Mesenchymal stem cell (in vitro differentiated cells and primary cell): ENCODE results near the gene PAX9.

Experiments used
- DNase-seq: peaks from one replicate; pipeline ENCODE4 v3.0.0-alpha.2; 2013
- H2AFZ ChIP-seq: one replicate; pipeline ENCODE4 v1.6.1; 2013; ENCODE audit warnings: low read depth, mild to moderate bottlenecking, control low read depth, inconsistent platforms, low read length, moderate library complexity
- H2AK5ac ChIP-seq: 2 replicates; pipeline ENCODE4 v1.6.1; 2013; ENCODE audit warnings: low read length, moderate library complexity, mild to moderate bottlenecking, inconsistent platforms; ENCODE audit not compliant: severe bottlenecking
- H2BK120ac ChIP-seq: one replicate; pipeline ENCODE4 v1.6.1; 2013; ENCODE audit warnings: low read depth, mild to moderate bottlenecking, inconsistent platforms, low read length, moderate library complexity
- H2BK12ac ChIP-seq, 2 experiments: one replicate each; pipeline ENCODE4 v1.6.1; 2013; ENCODE audit warnings: inconsistent platforms in 2 of 2, low read length in 2 of 2, mild to moderate bottlenecking in 2 of 2, moderate library complexity in 2 of 2, control low read depth in 1 of 2
- H2BK15ac ChIP-seq: one replicate; pipeline ENCODE4 v1.6.1; 2013; ENCODE audit warnings: mild to moderate bottlenecking, low read depth, inconsistent platforms; ENCODE audit not compliant: poor library complexity, severe bottlenecking
- H2BK5ac ChIP-seq: 2 replicates; pipeline ENCODE4 v1.6.1; 2013; ENCODE audit warnings: low read depth, mild to moderate bottlenecking, low read length, control low read depth, inconsistent platforms; ENCODE audit not compliant: poor library complexity, severe bottlenecking
- H3K14ac ChIP-seq, 2 experiments: one replicate each; pipeline ENCODE4 v1.6.1; 2013; ENCODE audit warnings: inconsistent platforms in 2 of 2, low read length in 2 of 2, control low read depth in 1 of 2, mild to moderate bottlenecking in 1 of 2, moderate library complexity in 1 of 2
- H3K18ac ChIP-seq, 2 experiments: one replicate each; pipeline ENCODE4 v1.6.1; 2013; ENCODE audit warnings: inconsistent platforms in 2 of 2, low read length in 2 of 2, control low read depth in 1 of 2, low read depth in 1 of 2, mild to moderate bottlenecking in 1 of 2
- H3K23ac ChIP-seq, 2 experiments: one replicate each; pipeline ENCODE4 v1.6.1; 2013; ENCODE audit warnings: inconsistent platforms in 2 of 2, low read length in 2 of 2, mild to moderate bottlenecking in 2 of 2, moderate library complexity in 2 of 2, control low read depth in 1 of 2
- H3K27ac ChIP-seq: 2 replicates; pipeline ENCODE4 v1.5.1; 2013; ENCODE audit warnings: mild to moderate bottlenecking, moderate library complexity, low read length, control low read depth, inconsistent platforms; ENCODE audit not compliant: poor library complexity, severe bottlenecking
- H3K27me3 ChIP-seq, 2 experiments: 2 replicates each; pipeline versions ENCODE4 v1.6.1 to v1.7.0; 2013; ENCODE audit warnings: low read length in 2 of 2, mild to moderate bottlenecking in 2 of 2, moderate library complexity in 2 of 2, control low read depth in 1 of 2, inconsistent platforms in 1 of 2; ENCODE audit not compliant: control insufficient read depth in 1 of 2, insufficient read depth in 1 of 2
- H3K36me3 ChIP-seq, 2 experiments: 2 replicates each; pipeline versions ENCODE4 v1.6.1 to v1.7.0; 2013; ENCODE audit warnings: low read length in 2 of 2, control low read depth in 1 of 2, inconsistent platforms in 1 of 2, low read depth in 1 of 2, mild to moderate bottlenecking in 1 of 2; ENCODE audit not compliant: insufficient read depth in 2 of 2, control insufficient read depth in 1 of 2
- H3K4ac ChIP-seq, 2 experiments: one replicate each; pipeline ENCODE4 v1.6.1; 2013; ENCODE audit warnings: inconsistent platforms in 2 of 2, low read length in 2 of 2, mild to moderate bottlenecking in 2 of 2, moderate library complexity in 2 of 2, control low read depth in 1 of 2, low read depth in 1 of 2
- H3K4me1 ChIP-seq: 2 replicates; pipeline ENCODE4 v1.6.1; 2013; ENCODE audit warnings: low read depth, low read length, control low read depth; ENCODE audit not compliant: control insufficient read depth, insufficient read depth
- H3K4me2 ChIP-seq: 2 replicates; pipeline ENCODE4 v1.6.1; 2013; ENCODE audit warnings: low read length, mild to moderate bottlenecking, inconsistent platforms; ENCODE audit not compliant: poor library complexity, severe bottlenecking
- H3K4me3 ChIP-seq, 2 experiments: 2 replicates each; pipeline versions ENCODE4 v1.5.1 to v1.7.0; 2013; ENCODE audit warnings: low read length in 2 of 2, mild to moderate bottlenecking in 2 of 2, control low read depth in 1 of 2, low read depth in 1 of 2; ENCODE audit not compliant: insufficient read depth in 1 of 2
- H3K79me1 ChIP-seq: replicated peaks from 2 replicates; pipeline ENCODE4 v1.6.1; 2013; ENCODE audit warnings: mild to moderate bottlenecking, control low read depth, low read length, inconsistent platforms; ENCODE audit not compliant: poor library complexity, severe bottlenecking
- H3K9ac ChIP-seq: 2 replicates; pipeline ENCODE4 v1.7.0; 2013; ENCODE audit warnings: mild to moderate bottlenecking, low read length, moderate library complexity
- H3K9me3 ChIP-seq: 2 replicates; pipeline ENCODE4 v1.7.0; 2013; ENCODE audit warnings: mild to moderate bottlenecking, low read length; ENCODE audit not compliant: control insufficient read depth
- H4K8ac ChIP-seq: one replicate; pipeline ENCODE4 v1.6.1; 2013; ENCODE audit warnings: inconsistent platforms, mild to moderate bottlenecking, low read length, moderate library complexity
- H4K91ac ChIP-seq: one replicate; pipeline ENCODE4 v1.6.1; 2013; ENCODE audit warnings: mild to moderate bottlenecking, low read length, inconsistent platforms
- WGBS: methylation state at CpG from one replicate; pipeline ENCODE4 v1.1.7; 2013; ENCODE audit warnings: mixed read lengths; 5-methylcytosine and 5-hydroxymethylcytosine counted together

The PAX9 gene

DNA sequence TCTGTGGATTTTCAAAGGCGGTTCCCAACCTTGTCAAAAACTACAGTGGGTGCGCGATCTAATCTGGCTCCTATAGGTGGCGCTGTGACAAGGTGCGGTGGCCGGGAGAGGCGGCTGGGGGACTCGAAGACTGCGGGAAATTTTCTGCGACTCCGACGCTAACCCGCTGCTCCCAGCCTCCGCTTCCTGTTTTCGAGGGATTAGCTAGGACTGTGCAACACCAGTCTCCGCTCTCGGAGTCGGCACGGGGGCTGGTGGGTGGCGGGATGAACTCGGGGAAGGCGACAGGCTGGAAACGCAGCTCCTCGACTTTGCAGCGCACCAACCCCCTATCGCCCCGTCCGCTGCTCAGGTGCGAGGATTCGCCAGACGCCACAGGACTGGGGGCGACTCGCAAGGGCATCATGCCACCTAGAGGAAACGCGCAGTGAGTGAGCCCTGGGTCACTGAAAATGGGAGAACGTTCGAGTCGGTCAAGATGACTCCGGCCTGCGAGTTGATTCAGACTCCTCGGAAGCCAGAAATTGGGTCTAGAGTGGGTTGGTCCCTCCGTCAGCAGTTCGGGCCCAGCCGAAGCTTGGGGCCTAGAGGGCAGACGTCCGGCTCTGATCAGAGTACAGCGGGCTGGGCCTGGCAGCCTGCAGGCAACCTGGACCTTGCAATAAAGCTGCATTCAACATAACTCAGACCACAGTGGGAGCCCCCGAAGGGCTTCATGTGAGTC is 5.5 kb upstream of the PAX9 start:
- Histone ChIP-seq H3K36me3 (peaks cover 0 to 7% of the 10 kb centered on the region in 2 experiments), H3K9ac (no peak overlapping the region), H3K27ac (no peak overlapping the region), H3K14ac (no peak overlapping the region), H2BK12ac (no peak overlapping the region), H3K79me1 (no peaks in the 10 kb centered on the region), H2AFZ (no peak overlapping the region), H4K91ac (no peak overlapping the region), H2BK5ac (no peak overlapping the region), H3K4me3 (peak overlapping the region; percentile 23 to 47), H3K4me1 (peaks cover 41% of the 10 kb centered on the region), H3K27me3 (peaks cover 96 to 100% of the 10 kb centered on the region in 2 experiments), H2AK5ac (no peak overlapping the region), H3K9me3 (no peaks in the 10 kb centered on the region), H3K18ac (peak overlapping the region in 1 of 2 experiments; percentile 43), H3K23ac (peak overlapping the region in 1 of 2 experiments; percentile 23), H2BK15ac (no peak overlapping the region), H4K8ac (no peak overlapping the region), H3K4ac (no peak overlapping the region), H2BK120ac (no peak overlapping the region), H3K4me2 (peak overlapping the region; percentile 90)
- DNase-seq: peak; percentile 17
- 3% methylated on average over 48 of the region's 48 CpGs for WGBS

- H2AFZ ChIP-seq: no peak overlapping the region
- H2BK5ac ChIP-seq: no peak overlapping the region
- no peak overlapping the region for H2AK5ac ChIP-seq
- no peaks in the 10 kb centered on the region for H3K79me1 ChIP-seq
- H3K4me3 ChIP-seq: peak overlapping the region; percentile 14 to 69
- WGBS: 8% methylated on average over 30 of the region's 31 CpGs
- peak; percentile 16 for DNase-seq
- no peak overlapping the region for H3K9ac ChIP-seq
- H3K4ac ChIP-seq: no peak overlapping the region
- no peak overlapping the region for H3K23ac ChIP-seq
- no peaks in the 10 kb centered on the region for H3K9me3 ChIP-seq
- H2BK15ac ChIP-seq: no peak overlapping the region
- H2BK120ac ChIP-seq: no peak overlapping the region
- H3K18ac ChIP-seq: no peak overlapping the region
- no peak overlapping the region for H3K14ac ChIP-seq
- no peak overlapping the region for H2BK12ac ChIP-seq
- peaks cover 44% of the 10 kb centered on the region for H3K4me1 ChIP-seq
- peaks cover 0 to 9% of the 10 kb centered on the region in 2 experiments for H3K36me3 ChIP-seq
- no peak overlapping the region for H4K91ac ChIP-seq
- peak overlapping the region; percentile 90 for H3K4me2 ChIP-seq
- peak overlapping the region; percentile 25 for H3K27ac ChIP-seq
- no peak overlapping the region for H4K8ac ChIP-seq
- peaks cover 92 to 97% of the 10 kb centered on the region in 2 experiments for H3K27me3 ChIP-seq
Measured at GRCh38 chr14:36656687-36657398, 4.8 kb upstream of the PAX9 start.

DNA sequence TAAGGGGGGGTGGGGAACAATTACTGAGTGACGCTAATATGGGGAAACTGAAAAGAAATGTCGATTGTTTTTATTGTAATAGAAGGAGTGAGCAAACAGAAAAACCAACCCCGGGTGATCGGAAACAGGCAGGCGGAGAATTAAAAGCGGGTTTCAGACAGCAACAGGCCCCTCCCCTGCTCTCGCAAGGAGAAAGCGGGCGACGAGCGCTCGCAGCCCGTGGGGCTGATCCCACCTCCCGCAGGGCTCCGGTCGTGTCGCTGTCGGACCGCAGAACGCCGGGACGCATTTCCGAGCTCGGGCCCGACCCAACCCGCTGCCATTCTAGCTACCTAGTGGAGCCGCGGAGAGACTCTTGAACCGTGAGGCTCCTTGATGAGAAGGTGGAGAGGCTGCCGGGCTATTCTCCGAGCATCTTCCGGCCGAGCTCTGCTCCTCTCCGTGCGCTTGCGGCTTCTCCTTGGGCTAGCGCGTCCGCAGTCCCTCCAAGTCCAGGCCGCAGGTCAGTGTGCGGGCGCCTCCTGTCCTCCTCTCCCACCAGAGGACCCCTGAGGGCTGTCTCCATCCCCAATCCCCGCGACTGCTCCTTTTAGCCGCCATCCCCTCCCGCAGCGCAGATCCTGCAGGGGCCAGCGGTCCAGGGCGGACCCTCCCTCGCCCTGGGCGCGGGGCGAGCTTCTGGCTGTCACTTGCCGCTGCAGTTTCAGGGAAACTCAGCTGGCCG is 4.1 kb upstream of the PAX9 start:
- DNase-seq: peak; percentile 37
- Histone ChIP-seq H3K4me1 (peaks cover 46% of the 10 kb centered on the region), H3K14ac (no peak overlapping the region), H3K27ac (peak overlapping the region; percentile 30), H4K91ac (no peak overlapping the region), H2BK120ac (no peak overlapping the region), H2BK15ac (no peak overlapping the region), H3K4me3 (peak overlapping the region; percentile 55 to 69), H3K4ac (no peak overlapping the region), H3K27me3 (peaks cover 88 to 95% of the 10 kb centered on the region in 2 experiments), H3K18ac (no peak overlapping the region), H3K4me2 (peak overlapping the region; percentile 90), H4K8ac (no peak overlapping the region), H2AFZ (no peak overlapping the region), H3K9me3 (no peaks in the 10 kb centered on the region), H3K9ac (no peak overlapping the region), H2BK12ac (no peak overlapping the region), H3K79me1 (no peaks in the 10 kb centered on the region), H3K36me3 (peaks cover 0 to 9% of the 10 kb centered on the region in 2 experiments), H2AK5ac (no peak overlapping the region), H3K23ac (peak overlapping the region in 1 of 2 experiments; percentile 77), H2BK5ac (no peak overlapping the region)
- WGBS: under 1% methylated on average over 50 of the region's 55 CpGs
